SK-MEL-5 (cell line): ENCODE data around the gene KRTAP9-7. TPM values are rescaled to one million over a fixed set of nuclear protein-coding genes. Genes with fewer than 3 reads are reported as not detected.

Source experiments
- DNase-seq: peaks from one replicate; pipeline ENCODE4 v3.0.0-alpha.2; 2016; ENCODE audit warnings: low read depth, low spot score
- in situ Hi-C: cut with HindIII; loops from 2 replicates; pipeline ENCODE4 v1.10.0; 2016; ENCODE audit warnings: low sequenced_read_pairs, high pct_unique_total_duplicates, low pct_unique_long_range_greater_than_20kb
- small RNA-seq, 2 experiments: library from RNA; depleted of rRNA; stranded (forward); fragments of <200 nt; gene quantifications; one replicate each; pipeline ENCODE3, GENCODE V24; 2014
- total RNA-seq: library from RNA; depleted of rRNA; stranded (reverse); fragments of >200 nt; shearing (Covaris generic); gene quantifications from 2 replicates; pipeline ENCODE4 v1.2.3, GENCODE V29; 2014; rRNA removed

KRTAP9-7 gene
- total RNA-seq, 1 experiment from 2014 or later, result not detected

GRCh38 chr17:41308251-41308917, 32.9 kb downstream of the KRTAP9-7 start:
- in situ Hi-C loops, result no loop called here
- DNase-seq, result no peak

- DNase-seq, result no peak
- in situ Hi-C loops, result no loop called here
Observed at GRCh38 chr17:41308918-41309359, 33.4 kb downstream of the KRTAP9-7 start, which contains the start of gene KRTAP16-1. Gene KRTAP16-1 (minus strand): TSS chr17:41309309. CDS start chr17:41309253, 56 bp downstream.

GRCh38 chr17:41311111-41311510, 35.6 kb downstream of the KRTAP9-7 start:
- DNase-seq, result no peak
- in situ Hi-C loops, result no loop called here

GRCh38 chr17:41315204-41315794, 39.8 kb downstream of the KRTAP9-7 start, which contains the start of gene KRTAP17-1:
Gene KRTAP17-1 (minus strand): TSS chr17:41315710. CDS start chr17:41315650, 60 bp downstream.
- in situ Hi-C loops, result no loop called here

GRCh38 chr17:41315814-41316445, 40.4 kb downstream of the KRTAP9-7 start:
- in situ Hi-C loops, result no loop called here
- no peak for DNase-seq

More at GRCh38 chr17:41315204-41315794, 39.8 kb downstream of the KRTAP9-7 start, which contains the start of gene KRTAP17-1:
- no peak for DNase-seq

- in situ Hi-C loops, result no loop called here
- DNase-seq, result no peak
Observed at GRCh38 chr17:41318231-41318630, 42.7 kb downstream of the KRTAP9-7 start.

- in situ Hi-C loops, result no loop called here
- peak; percentile 62 for DNase-seq
Observed at GRCh38 chr17:41322094-41322902, 46.8 kb downstream of the KRTAP9-7 start.

GRCh38 chr17:41322903-41323895, 47.7 kb downstream of the KRTAP9-7 start:
- in situ Hi-C loops, result no loop called here

GRCh38 chr17:41324180-41325075, 48.9 kb downstream of the KRTAP9-7 start:
- in situ Hi-C loops, result no loop called here
- no peak for DNase-seq

More at GRCh38 chr17:41322903-41323895, 47.7 kb downstream of the KRTAP9-7 start:
- DNase-seq, result no peak

GRCh38 chr17:41325126-41325525, 49.6 kb downstream of the KRTAP9-7 start:
- no peak for DNase-seq
- in situ Hi-C loops, result no loop called here

- in situ Hi-C loops, result no loop called here
- no peak for DNase-seq
Observed at GRCh38 chr17:41325611-41326010, 50.1 kb downstream of the KRTAP9-7 start.

Small RNA genes lying within 50 kb of the gene (small RNA-seq; reads per million reads assigned to genes)
- 0 reads per million in 2 experiments for gene KRTAP9-10P

Other genes with a start within 250 kb of the KRTAP9-7 start
- gene KRTAP1-5, start 248.5 kb upstream of the KRTAP9-7 start, total RNA-seq, result not detected in 2 replicates
- gene KRTAP1-4, start 245.5 kb upstream of the KRTAP9-7 start, total RNA-seq, result not detected in 2 replicates
- gene KRTAP1-3, start 240.8 kb upstream of the KRTAP9-7 start, total RNA-seq, result not detected in 2 replicates
- gene KRTAP1-1, start 234.2 kb upstream of the KRTAP9-7 start, total RNA-seq, result not detected in 2 replicates
- gene KRTAP2-1, start 228.4 kb upstream of the KRTAP9-7 start, total RNA-seq, result not detected in 2 replicates
- not detected in 2 replicates for gene KRTAP2-2, start 220.5 kb upstream of the KRTAP9-7 start, total RNA-seq
- not detected in 2 replicates for gene KRTAP2-3, start 215.6 kb upstream of the KRTAP9-7 start, total RNA-seq
- gene KRTAP2-4, start 209.8 kb upstream of the KRTAP9-7 start, total RNA-seq, result not detected in 2 replicates
- not detected in 2 replicates for gene KRTAP4-7, start 191.5 kb upstream of the KRTAP9-7 start, total RNA-seq
- not detected in 2 replicates for gene KRTAP4-8, start 177.6 kb upstream of the KRTAP9-7 start, total RNA-seq
- not detected in 2 replicates for gene KRTAP4-16, start 173.5 kb upstream of the KRTAP9-7 start, total RNA-seq
- gene KRTAP4-9, start 170.3 kb upstream of the KRTAP9-7 start, total RNA-seq, result not detected in 2 replicates
- gene KRTAP4-11, start 157.3 kb upstream of the KRTAP9-7 start, total RNA-seq, result not detected in 2 replicates
- not detected in 2 replicates for gene KRTAP4-12, start 151.5 kb upstream of the KRTAP9-7 start, total RNA-seq
- gene KRTAP4-6, start 135.2 kb upstream of the KRTAP9-7 start, total RNA-seq, result not detected in 2 replicates
- gene KRTAP4-5, start 125.9 kb upstream of the KRTAP9-7 start, total RNA-seq, result not detected in 2 replicates
- not detected in 2 replicates for gene KRTAP4-4, start 115.0 kb upstream of the KRTAP9-7 start, total RNA-seq
- not detected in 2 replicates for gene KRTAP4-3, start 107.5 kb upstream of the KRTAP9-7 start, total RNA-seq
- gene KRTAP4-2, start 97.5 kb upstream of the KRTAP9-7 start, total RNA-seq, result not detected in 2 replicates
- not detected in 2 replicates for gene KRTAP4-1, start 90.8 kb upstream of the KRTAP9-7 start, total RNA-seq
- not detected in 2 replicates for gene KRTAP9-1, start 85.8 kb upstream of the KRTAP9-7 start, total RNA-seq
- gene KRTAP9-2, start 49.0 kb upstream of the KRTAP9-7 start, total RNA-seq, result not detected in 2 replicates
- gene KRTAP9-3, start 43.2 kb upstream of the KRTAP9-7 start, total RNA-seq, result not detected in 2 replicates
- gene KRTAP9-8, start 37.7 kb upstream of the KRTAP9-7 start, total RNA-seq, result not detected in 2 replicates
- not detected in 2 replicates for gene KRTAP9-4, start 26.0 kb upstream of the KRTAP9-7 start, total RNA-seq
- gene KRTAP9-9, start 20.3 kb upstream of the KRTAP9-7 start, total RNA-seq, result not detected in 2 replicates
- gene KRTAP9-6, start 10.3 kb upstream of the KRTAP9-7 start, total RNA-seq, result not detected in 2 replicates
- not detected in 2 replicates for gene KRTAP29-1, start 27.2 kb downstream of the KRTAP9-7 start, total RNA-seq
- gene KRTAP16-1, start 33.6 kb downstream of the KRTAP9-7 start, total RNA-seq, result not detected in 2 replicates
- not detected in 2 replicates for gene KRTAP17-1, start 40.0 kb downstream of the KRTAP9-7 start, total RNA-seq
- not detected in 2 replicates for gene KRT33A, start 75.1 kb downstream of the KRTAP9-7 start, total RNA-seq
- not detected in 2 replicates for gene KRT33B, start 94.1 kb downstream of the KRTAP9-7 start, total RNA-seq
- not detected in 2 replicates for gene KRT34, start 106.6 kb downstream of the KRTAP9-7 start, total RNA-seq
- not detected in 2 replicates for gene KRT31, start 121.9 kb downstream of the KRTAP9-7 start, total RNA-seq
- gene KRT37, start 148.9 kb downstream of the KRTAP9-7 start, total RNA-seq, result not detected in 2 replicates
- gene KRT38, start 165.3 kb downstream of the KRTAP9-7 start, total RNA-seq, result not detected in 2 replicates
- gene KRT32, start 191.7 kb downstream of the KRTAP9-7 start, total RNA-seq, result not detected in 2 replicates
- gene KRT35, start 205.5 kb downstream of the KRTAP9-7 start, total RNA-seq, result not detected in 2 replicates
- not detected in 2 replicates for gene KRT36, start 214.2 kb downstream of the KRTAP9-7 start, total RNA-seq
- not detected in 2 replicates for gene KRT13, start 229.9 kb downstream of the KRTAP9-7 start, total RNA-seq
- gene KRT15, start 243.2 kb downstream of the KRTAP9-7 start, total RNA-seq, result 0.13 and 0.61 TPM in 2 replicates